Natural killer cell (primary cell): ENCODE results near the gene KASH5. TPM values are rescaled to one million over a fixed set of nuclear protein-coding genes. Genes with fewer than 3 reads are reported as not detected.

Experiments
- ATAC-seq, 3 donors: fragments of 150-1000 bp in 2 of 3; fragments of 200-7000 bp in 1 of 3; cut with Tn5 transposase; 1 replicate in 1 of 3; 2 replicates in 2 of 3; pipeline ENCODE4 v1.10.0; 2021; ENCODE audit warnings: mild to moderate bottlenecking in 2 of 3, moderate library complexity in 2 of 3
- DNase-seq, 2 donors: peaks; one replicate each; pipeline versions ENCODE4 v3.0.0 to v3.0.0-alpha.2; 2013 to 2021; ENCODE audit warnings: mixed read lengths in 1 of 2
- H3K27ac ChIP-seq: one replicate; pipeline ENCODE4 v1.5.1; 2013; ENCODE audit warnings: mild to moderate bottlenecking, low read length
- H3K27me3 ChIP-seq: one replicate; pipeline ENCODE4 v1.6.1; 2013; ENCODE audit warnings: low read length; ENCODE audit not compliant: control insufficient read depth, insufficient read depth
- H3K36me3 ChIP-seq: one replicate; pipeline ENCODE4 v1.6.1; 2013; ENCODE audit warnings: low read length; ENCODE audit not compliant: control insufficient read depth, insufficient read depth
- H3K4me1 ChIP-seq: one replicate; pipeline ENCODE4 v1.6.1; 2013; ENCODE audit warnings: low read length; ENCODE audit not compliant: control insufficient read depth, insufficient read depth
- H3K4me3 ChIP-seq: one replicate; pipeline ENCODE4 v1.5.1; 2013; ENCODE audit warnings: low read length
- H3K9me3 ChIP-seq: one replicate; pipeline ENCODE4 v1.6.1; 2013; ENCODE audit warnings: low read length; ENCODE audit not compliant: control insufficient read depth, insufficient read depth
- H3K27ac Mint-ChIP-seq, 2 donors: one replicate each; pipeline ENCODE4 v1.8.0; 2022; ENCODE audit warnings: mild to moderate bottlenecking in 2 of 2, mixed read lengths in 2 of 2, moderate library complexity in 1 of 2
- H3K27me3 Mint-ChIP-seq, 2 donors: one replicate each; pipeline ENCODE4 v1.8.0; 2022; ENCODE audit warnings: low read depth in 2 of 2, mixed read lengths in 2 of 2
- H3K36me3 Mint-ChIP-seq: one replicate; pipeline ENCODE4 v1.8.0; 2022; ENCODE audit warnings: mixed read lengths
- H3K4me1 Mint-ChIP-seq, 2 donors: one replicate each; pipeline ENCODE4 v1.8.0; 2022; ENCODE audit warnings: mixed read lengths in 2 of 2
- H3K4me3 Mint-ChIP-seq: one replicate; pipeline ENCODE4 v1.8.0; 2022; ENCODE audit warnings: mild to moderate bottlenecking, moderate library complexity, mixed read lengths
- H3K9me3 Mint-ChIP-seq, 2 donors: one replicate each; pipeline ENCODE4 v1.8.0; 2022; ENCODE audit warnings: mixed read lengths in 2 of 2
- CTCF ChIP-seq: fragments of 200-600 bp; IDR thresholded peaks from one replicate; pipeline ENCODE4 v1.8.0; 2022; ENCODE audit warnings: antibody characterized with exemption
- WGBS: methylation state at CpG from one replicate; pipeline ENCODE4 v1.1.7; 2013; ENCODE audit warnings: missing lambda C conversion rate; ENCODE audit not compliant: insufficient coverage; 5-methylcytosine and 5-hydroxymethylcytosine counted together
- intact Hi-C: fragments of 100-400 bp; cut with micrococcal nuclease; formaldehyde crosslinking; loops from one replicate; pipeline ENCODE4 v1.14.2; 2022
- total RNA-seq, 4 donors: library from RNA; stranded (reverse); fragments of 120-200 nt in 1 of 4; gene quantifications; one replicate each; pipeline versions ENCODE4 v1.2.3 to v1.2.4, GENCODE V29; 2013 to 2022

The KASH5 gene
- total RNA-seq, 3 donors from 2014 or later (not counting 1 experiment from before 2014, with no cell fraction given), result 0.73 to 0.80 TPM; not detected in 1

- Mint-ChIP-seq H3K9me3 (no peaks in the 10 kb centered on the region), H3K4me3 (no peak overlapping the region), H3K27me3 (peaks cover 82 to 88% of the 10 kb centered on the region in 2 donors), H3K4me1 (peaks cover 17 to 39% of the 10 kb centered on the region in 2 donors), H3K36me3 (no peaks in the 10 kb centered on the region), H3K27ac (no peak overlapping the region)
- intact Hi-C loops, result no loop called here
- H3K27ac ChIP-seq, result no peak overlapping the region
- H3K4me1 ChIP-seq, result peaks cover 36% of the 10 kb centered on the region
- no peak overlapping the region for H3K4me3 ChIP-seq
- H3K27me3 ChIP-seq, result peaks cover 80% of the 10 kb centered on the region
- DNase-seq (peak in 1 of 2 donors; percentile 76), ATAC-seq (peak; percentile 34 to 70 (median 64))
- WGBS, result 13% methylated on average over 42 of the region's 42 CpGs
- H3K36me3 ChIP-seq, result no peaks in the 10 kb centered on the region
- no peaks in the 10 kb centered on the region for H3K9me3 ChIP-seq
- no peak for TF ChIP-seq CTCF
Measured at GRCh38 chr19:49436381-49437017, 48.5 kb downstream of the KASH5 start.

GRCh38 chr19:49437231-49437630, 49.2 kb downstream of the KASH5 start:
- H3K27me3 ChIP-seq, result peaks cover 80% of the 10 kb centered on the region
- no peak for ATAC-seq
- Mint-ChIP-seq H3K4me1 (peaks cover 24 to 43% of the 10 kb centered on the region in 2 donors), H3K9me3 (no peaks in the 10 kb centered on the region), H3K36me3 (no peaks in the 10 kb centered on the region), H3K27me3 (peaks cover 86 to 91% of the 10 kb centered on the region in 2 donors), H3K27ac (peak overlapping the region in 1 of 2 donors; percentile 6), H3K4me3 (no peak overlapping the region)
- DNase-seq, result no peak
- H3K27ac ChIP-seq, result no peak overlapping the region
- WGBS, result 21% methylated on average over 8 of the region's 8 CpGs
- intact Hi-C loops, result no loop called here
- H3K4me3 ChIP-seq, result no peak overlapping the region
- H3K36me3 ChIP-seq, result no peaks in the 10 kb centered on the region
- no peaks in the 10 kb centered on the region for H3K9me3 ChIP-seq
- peaks cover 36% of the 10 kb centered on the region for H3K4me1 ChIP-seq
- TF ChIP-seq CTCF, result no peak

DNA sequence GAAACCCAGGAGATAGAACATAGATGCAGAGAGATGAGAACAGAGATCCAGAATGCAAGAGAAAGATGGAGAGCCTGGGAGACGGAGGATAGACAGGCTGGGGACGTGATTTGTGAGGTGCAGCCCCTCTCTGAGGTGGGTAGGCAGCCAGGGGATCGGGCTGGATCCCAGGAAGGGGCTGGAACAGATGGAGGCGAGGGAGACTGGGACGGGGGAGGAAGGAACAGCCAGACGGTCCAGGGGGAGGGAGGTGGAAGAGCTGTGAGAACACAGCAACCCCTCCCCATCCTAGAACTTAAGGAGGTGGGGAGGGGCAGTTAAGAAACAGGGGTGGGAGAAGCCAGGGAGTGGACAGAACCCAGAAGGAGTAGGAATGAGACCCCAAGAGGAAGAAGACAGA, 50.2 kb downstream of the KASH5 start:
- Histone ChIP-seq H3K27ac (no peak overlapping the region), H3K36me3 (no peaks in the 10 kb centered on the region), H3K9me3 (no peaks in the 10 kb centered on the region), H3K27me3 (peaks cover 72% of the 10 kb centered on the region), H3K4me3 (no peak overlapping the region), H3K4me1 (peaks cover 39% of the 10 kb centered on the region)
- Mint-ChIP-seq H3K9me3 (no peaks in the 10 kb centered on the region), H3K36me3 (no peaks in the 10 kb centered on the region), H3K27ac (peak overlapping the region in 1 of 2 donors; percentile 6), H3K4me3 (no peak overlapping the region), H3K4me1 (peaks cover 25 to 50% of the 10 kb centered on the region in 2 donors), H3K27me3 (peaks cover 81 to 87% of the 10 kb centered on the region in 2 donors)
- DNase-seq, result peak in 1 of 2 donors; percentile 10
- 18% methylated on average over 3 of the region's 6 CpGs for WGBS
- no peak for TF ChIP-seq CTCF
- ATAC-seq, result no peak
- intact Hi-C loops, result no loop called here

- intact Hi-C loops, result no loop called here
- Histone ChIP-seq H3K36me3 (no peaks in the 10 kb centered on the region), H3K9me3 (no peaks in the 10 kb centered on the region), H3K27me3 (peaks cover 57% of the 10 kb centered on the region), H3K27ac (no peak overlapping the region), H3K4me1 (peaks cover 43% of the 10 kb centered on the region), H3K4me3 (no peak overlapping the region)
- H3K27ac Mint-ChIP-seq, result no peak overlapping the region
- H3K9me3 Mint-ChIP-seq, result no peaks in the 10 kb centered on the region
- peaks cover 28 to 60% of the 10 kb centered on the region in 2 donors for H3K4me1 Mint-ChIP-seq
- peak overlapping the region; percentile 45 for H3K4me3 Mint-ChIP-seq
- H3K27me3 Mint-ChIP-seq, result peaks cover 72 to 73% of the 10 kb centered on the region in 2 donors
- ATAC-seq, result no peak
- H3K36me3 Mint-ChIP-seq, result no peaks in the 10 kb centered on the region
- 85% methylated on average over 1 of the region's 6 CpGs for WGBS
- TF ChIP-seq CTCF, result no peak
- no peak for DNase-seq
Measured at GRCh38 chr19:49439836-49440235, 51.8 kb downstream of the KASH5 start.
